Mesendoderm (in vitro differentiated cells): ENCODE results near the gene WDR72.

Experiments
- DNase-seq: peaks from one replicate; pipeline ENCODE4 v3.0.0; 2013
- H2AK5ac ChIP-seq: 2 replicates; pipeline ENCODE4 v1.6.1; 2013; ENCODE audit warnings: low read length, inconsistent platforms
- H2BK120ac ChIP-seq: 2 replicates; pipeline ENCODE4 v1.6.1; 2013; ENCODE audit warnings: low read depth, mild to moderate bottlenecking, low read length, moderate library complexity, mixed read lengths
- H2BK15ac ChIP-seq: replicated peaks from 2 replicates; pipeline ENCODE4 v1.6.1; 2013; ENCODE audit warnings: low read depth, mild to moderate bottlenecking, moderate library complexity
- H2BK5ac ChIP-seq: 2 replicates; pipeline ENCODE4 v1.6.1; 2013; ENCODE audit warnings: low read length, inconsistent platforms
- H3K18ac ChIP-seq: 2 replicates; pipeline ENCODE4 v1.6.1; 2013; ENCODE audit warnings: mild to moderate bottlenecking, low read length, mixed read lengths
- H3K23ac ChIP-seq: one replicate; pipeline ENCODE4 v1.6.1; 2013; ENCODE audit warnings: low read length
- H3K27ac ChIP-seq: 2 replicates; pipeline ENCODE4 v1.5.1; 2013; ENCODE audit warnings: low read depth, mild to moderate bottlenecking, inconsistent platforms, low read length, moderate library complexity
- H3K27me3 ChIP-seq: 2 replicates; pipeline ENCODE4 v1.6.1; 2013; ENCODE audit warnings: low read length, control low read depth, mild to moderate bottlenecking, inconsistent platforms; ENCODE audit not compliant: insufficient read depth, poor library complexity
- H3K36me3 ChIP-seq: 2 replicates; pipeline ENCODE4 v1.6.1; 2013; ENCODE audit warnings: low read length, inconsistent platforms; ENCODE audit not compliant: control insufficient read depth, insufficient read depth
- H3K4ac ChIP-seq: one replicate; pipeline ENCODE4 v1.6.1; 2013; ENCODE audit warnings: low read depth, mild to moderate bottlenecking, low read length, moderate library complexity
- H3K4me1 ChIP-seq: 2 replicates; pipeline ENCODE4 v1.6.1; 2013; ENCODE audit warnings: low read depth, low read length, inconsistent platforms; ENCODE audit not compliant: control insufficient read depth
- H3K4me2 ChIP-seq: 2 replicates; pipeline ENCODE4 v1.6.1; 2013; ENCODE audit warnings: low read length
- H3K4me3 ChIP-seq: 2 replicates; pipeline ENCODE4 v1.5.1; 2013; ENCODE audit warnings: mild to moderate bottlenecking, low read length
- H3K56ac ChIP-seq: one replicate; pipeline ENCODE4 v1.6.1; 2013; ENCODE audit warnings: low read length
- H3K79me1 ChIP-seq: 2 replicates; pipeline ENCODE4 v1.6.1; 2013; ENCODE audit warnings: low read length, inconsistent platforms
- H3K79me2 ChIP-seq: 2 replicates; pipeline ENCODE4 v1.6.1; 2013; ENCODE audit warnings: mild to moderate bottlenecking, low read length; ENCODE audit not compliant: control insufficient read depth, insufficient read depth
- H3K9ac ChIP-seq: 2 replicates; pipeline ENCODE4 v1.6.1; 2013; ENCODE audit warnings: low read length, inconsistent platforms
- H4K5ac ChIP-seq: one replicate; pipeline ENCODE4 v1.6.1; 2013; ENCODE audit warnings: low read length
- H4K8ac ChIP-seq: one replicate; pipeline ENCODE4 v1.6.1; 2013; ENCODE audit warnings: low read depth, mild to moderate bottlenecking, control low read depth, low read length, moderate library complexity
- WGBS: extraction: QIAGEN DNeasy Blood & Tissue Kit; methylation state at CpG from one replicate; pipeline ENCODE4 v1.1.7; 2013; ENCODE audit warnings: low lambda C conversion rate, missing lambda C conversion rate; ENCODE audit not compliant: insufficient coverage; ENCODE audit errors: extremely low coverage; 5-methylcytosine and 5-hydroxymethylcytosine counted together

Gene WDR72

GRCh38 chr15:53618461-53618860 lies 141.0 kb downstream of the WDR72 start:
- Histone ChIP-seq H3K27ac (no peak overlapping the region), H3K4ac (no peak overlapping the region), H3K79me2 (no peaks in the 10 kb centered on the region), H3K4me1 (no peaks in the 10 kb centered on the region), H3K23ac (no peak overlapping the region), H3K56ac (no peak overlapping the region), H3K27me3 (no peaks in the 10 kb centered on the region), H2BK120ac (no peak overlapping the region), H3K9ac (no peak overlapping the region), H2BK15ac (no peak overlapping the region), H3K36me3 (no peaks in the 10 kb centered on the region), H3K18ac (no peak overlapping the region), H2BK5ac (no peak overlapping the region), H2AK5ac (no peak overlapping the region), H3K4me3 (no peak overlapping the region), H4K8ac (no peak overlapping the region), H3K79me1 (no peaks in the 10 kb centered on the region), H4K5ac (no peak overlapping the region), H3K4me2 (no peak overlapping the region)
- DNase-seq: peak; percentile 17
- WGBS: no CpG with 5 or more reads among the region's 2 CpGs

GRCh38 chr15:53611145-53611920 lies 148.1 kb downstream of the WDR72 start:
- Histone ChIP-seq H3K79me1 (no peaks in the 10 kb centered on the region), H3K4me2 (no peak overlapping the region), H3K27ac (no peak overlapping the region), H3K36me3 (no peaks in the 10 kb centered on the region), H2BK15ac (no peak overlapping the region), H2AK5ac (no peak overlapping the region), H3K4ac (no peak overlapping the region), H2BK120ac (no peak overlapping the region), H4K8ac (no peak overlapping the region), H3K23ac (no peak overlapping the region), H3K18ac (no peak overlapping the region), H3K56ac (no peak overlapping the region), H3K27me3 (no peaks in the 10 kb centered on the region), H3K4me1 (no peaks in the 10 kb centered on the region), H3K79me2 (no peaks in the 10 kb centered on the region), H4K5ac (no peak overlapping the region), H2BK5ac (no peak overlapping the region), H3K9ac (no peak overlapping the region), H3K4me3 (no peak overlapping the region)
- peak; percentile 76 for DNase-seq
- no CpG with 5 or more reads among the region's 4 CpGs for WGBS

- Histone ChIP-seq H3K79me2 (no peaks in the 10 kb centered on the region), H3K4me3 (no peak overlapping the region), H2BK120ac (no peak overlapping the region), H2BK5ac (no peak overlapping the region), H3K4ac (no peak overlapping the region), H4K8ac (no peak overlapping the region), H3K18ac (no peak overlapping the region), H3K79me1 (no peaks in the 10 kb centered on the region), H3K56ac (no peak overlapping the region), H4K5ac (no peak overlapping the region), H3K27me3 (no peaks in the 10 kb centered on the region), H3K9ac (no peak overlapping the region), H2BK15ac (no peak overlapping the region), H2AK5ac (no peak overlapping the region), H3K36me3 (no peaks in the 10 kb centered on the region), H3K4me1 (no peaks in the 10 kb centered on the region), H3K4me2 (no peak overlapping the region), H3K23ac (no peak overlapping the region), H3K27ac (no peak overlapping the region)
- no peak for DNase-seq
- no CpG with 5 or more reads among the region's 2 CpGs for WGBS
Observed at GRCh38 chr15:53591041-53591440, 168.4 kb downstream of the WDR72 start.

GRCh38 chr15:53590380-53590779 lies 169.1 kb downstream of the WDR72 start:
- Histone ChIP-seq H3K4me3 (no peak overlapping the region), H3K9ac (no peak overlapping the region), H4K5ac (no peak overlapping the region), H3K23ac (no peak overlapping the region), H2BK15ac (no peak overlapping the region), H2BK120ac (no peak overlapping the region), H3K56ac (no peak overlapping the region), H3K27me3 (no peaks in the 10 kb centered on the region), H3K79me1 (no peaks in the 10 kb centered on the region), H2BK5ac (no peak overlapping the region), H4K8ac (no peak overlapping the region), H3K79me2 (no peaks in the 10 kb centered on the region), H3K4me2 (no peak overlapping the region), H3K18ac (no peak overlapping the region), H3K36me3 (no peaks in the 10 kb centered on the region), H3K4ac (no peak overlapping the region), H3K4me1 (no peaks in the 10 kb centered on the region), H2AK5ac (no peak overlapping the region), H3K27ac (no peak overlapping the region)
- WGBS: no CpG with 5 or more reads among the region's 2 CpGs
- DNase-seq: no peak

- Histone ChIP-seq H2BK15ac (no peak overlapping the region), H3K79me2 (no peaks in the 10 kb centered on the region), H3K79me1 (no peaks in the 10 kb centered on the region), H3K4me1 (no peaks in the 10 kb centered on the region), H3K4me3 (no peak overlapping the region), H3K27me3 (no peaks in the 10 kb centered on the region), H4K5ac (no peak overlapping the region), H2AK5ac (no peak overlapping the region), H3K36me3 (no peaks in the 10 kb centered on the region), H3K4me2 (no peak overlapping the region), H3K9ac (no peak overlapping the region), H3K56ac (no peak overlapping the region), H4K8ac (no peak overlapping the region), H3K18ac (no peak overlapping the region), H3K4ac (no peak overlapping the region), H3K23ac (no peak overlapping the region), H2BK5ac (no peak overlapping the region), H3K27ac (no peak overlapping the region), H2BK120ac (no peak overlapping the region)
- WGBS: no CpG with 5 or more reads among the region's 5 CpGs
- DNase-seq: no peak
Observed at GRCh38 chr15:53589520-53590057, 169.9 kb downstream of the WDR72 start.

- Histone ChIP-seq H3K18ac (no peak overlapping the region), H3K9ac (no peak overlapping the region), H3K4ac (no peak overlapping the region), H3K79me1 (no peaks in the 10 kb centered on the region), H3K4me1 (no peaks in the 10 kb centered on the region), H4K5ac (no peak overlapping the region), H3K27ac (no peak overlapping the region), H3K4me3 (no peak overlapping the region), H4K8ac (no peak overlapping the region), H3K79me2 (no peaks in the 10 kb centered on the region), H2BK5ac (no peak overlapping the region), H3K36me3 (no peaks in the 10 kb centered on the region), H2BK15ac (no peak overlapping the region), H3K23ac (no peak overlapping the region), H2BK120ac (no peak overlapping the region), H3K27me3 (no peaks in the 10 kb centered on the region), H3K4me2 (no peak overlapping the region), H2AK5ac (no peak overlapping the region), H3K56ac (no peak overlapping the region)
- no CpG with 5 or more reads among the region's 1 CpG for WGBS
- DNase-seq: peak; percentile 25
Observed at GRCh38 chr15:53588773-53589172, 170.7 kb downstream of the WDR72 start.
